Body of pancreas (tissue), 4 donors: ENCODE data around the gene AGBL2.

Experiments
- CTCF ChIP-seq, 7 experiments: fragments of 450-650 bp in 4 of 7; fragments of 200-600 bp in 3 of 7; sonication (generic) in 3 of 7; IDR thresholded peaks; one replicate each; pipeline ENCODE4 v1.5.1; 2016 to 2019; ENCODE audit warnings: antibody characterized with exemption in 7 of 7
- POLR2A ChIP-seq, 3 donors: fragments of 450-650 bp; IDR thresholded peaks; one replicate each; pipeline ENCODE4 v1.6.1; 2016; ENCODE audit warnings: antibody characterized with exemption in 3 of 3, mild to moderate bottlenecking in 2 of 3

GRCh38 chr11:47626234-47626633 is 88.9 kb downstream of the AGBL2 start:
- no peak for TF ChIP-seq CTCF (IDR thresholded peaks at IDR 0.05)
- TF ChIP-seq POLR2A (IDR thresholded peaks at IDR 0.05), result no peak
